GM12891 (cell line): ENCODE results near the gene PIK3CB.

Experiments used
- DNase-seq: peaks from one replicate; pipeline ENCODE4 v3.0.0; 2011; ENCODE audit warnings: low spot score; ENCODE audit not compliant: insufficient read length
- FAIRE-seq: peaks from 2 replicates; lab custom pipeline; 2011; peaks lifted over from hg19 to GRCh38; lab: Jason Lieb, UNC
- PAX5 ChIP-seq: IDR thresholded peaks from 2 replicates; pipeline ENCODE4 v1.6.1; 2011; ENCODE audit warnings: low read length, moderate library complexity, mild to moderate bottlenecking; ENCODE audit not compliant: insufficient read depth, severe bottlenecking
- POLR2A ChIP-seq: IDR thresholded peaks from 2 replicates; pipeline ENCODE4 v1.6.1; 2011; ENCODE audit warnings: low read depth, low read length, control low read depth
- POLR2AphosphoS5 ChIP-seq: IDR thresholded peaks from 2 replicates; pipeline ENCODE4 v1.6.1; 2011; ENCODE audit warnings: low read depth, low read length, control low read depth
- POU2F2 ChIP-seq: IDR thresholded peaks from 2 replicates; pipeline ENCODE4 v1.6.1; 2011; ENCODE audit warnings: low read depth, mild to moderate bottlenecking, control low read depth, low read length, moderate library complexity
- SPI1 ChIP-seq: IDR thresholded peaks from 2 replicates; pipeline ENCODE4 v1.6.1; 2011; ENCODE audit warnings: low read depth, low read length, control low read depth
- TAF1 ChIP-seq: IDR thresholded peaks from 2 replicates; pipeline ENCODE4 v1.6.1; 2011; ENCODE audit warnings: low read depth, low read length, control low read depth

PIK3CB gene

GRCh38 chr3:138782755-138783154, 52.0 kb downstream of the PIK3CB start:
- TF ChIP-seq POU2F2 (no peak), TAF1 (no peak), SPI1 (no peak), POLR2AphosphoS5 (no peak), PAX5 (no peak), POLR2A (no peak)
- FAIRE-seq (no peak), DNase-seq (no peak)

- DNase-seq (no peak), FAIRE-seq (no peak)
- TF ChIP-seq POU2F2 (no peak), PAX5 (no peak), POLR2A (no peak), TAF1 (no peak), SPI1 (no peak), POLR2AphosphoS5 (no peak)
Measured at GRCh38 chr3:138781012-138781470, 53.7 kb downstream of the PIK3CB start.

- FAIRE-seq (no peak), DNase-seq (no peak)
- TF ChIP-seq SPI1 (no peak), POU2F2 (no peak), TAF1 (no peak), POLR2AphosphoS5 (no peak), POLR2A (no peak), PAX5 (no peak)
Measured at GRCh38 chr3:138778643-138779042, 56.1 kb downstream of the PIK3CB start.

GRCh38 chr3:138776961-138777360, 57.8 kb downstream of the PIK3CB start:
- DNase-seq (no peak), FAIRE-seq (no peak)

GRCh38 chr3:138775254-138775595, 59.5 kb downstream of the PIK3CB start:
- no peak for DNase-seq
- TF ChIP-seq POLR2A, result no peak
- no peak for TF ChIP-seq SPI1
- no peak for TF ChIP-seq TAF1
- no peak for TF ChIP-seq POLR2AphosphoS5
- TF ChIP-seq PAX5, result no peak
- TF ChIP-seq POU2F2, result no peak
- no peak for FAIRE-seq

More at GRCh38 chr3:138776961-138777360, 57.8 kb downstream of the PIK3CB start:
- TF ChIP-seq TAF1, result no peak
- TF ChIP-seq PAX5, result no peak
- TF ChIP-seq POLR2AphosphoS5, result no peak
- TF ChIP-seq POLR2A, result no peak
- no peak for TF ChIP-seq SPI1
- TF ChIP-seq POU2F2, result no peak

GRCh38 chr3:138774529-138775253, 60.0 kb downstream of the PIK3CB start:
- no peak for TF ChIP-seq PAX5
- TF ChIP-seq SPI1, result peak; percentile 35; the same call in 1 of the 2 replicates
- FAIRE-seq, result peak; percentile 66
- no peak for DNase-seq

- TF ChIP-seq POU2F2 (no peak), TAF1 (no peak), PAX5 (no peak), POLR2A (no peak)
- FAIRE-seq, result no peak
- no peak for DNase-seq
Measured at GRCh38 chr3:138771585-138771984, 63.1 kb downstream of the PIK3CB start.

GRCh38 chr3:138769616-138770015, 65.1 kb downstream of the PIK3CB start:
- no peak for FAIRE-seq
- no peak for DNase-seq
- TF ChIP-seq PAX5 (no peak), POU2F2 (no peak), TAF1 (no peak), POLR2AphosphoS5 (no peak), POLR2A (no peak), SPI1 (no peak)

GRCh38 chr3:138768946-138769345, 65.8 kb downstream of the PIK3CB start:
- TF ChIP-seq PAX5 (no peak), POU2F2 (no peak), TAF1 (no peak), SPI1 (no peak), POLR2A (no peak), POLR2AphosphoS5 (no peak)
- FAIRE-seq (no peak), DNase-seq (no peak)

GRCh38 chr3:138768125-138768524, 66.6 kb downstream of the PIK3CB start:
- no peak for TF ChIP-seq POLR2A
- TF ChIP-seq POLR2AphosphoS5, result no peak
- no peak for TF ChIP-seq SPI1
- no peak for TF ChIP-seq POU2F2
- TF ChIP-seq PAX5, result no peak
- FAIRE-seq (no peak), DNase-seq (no peak)
